GM12874 (cell line): ENCODE data around the gene BECN2.
A peak's percentile ranks its signal among the peaks of the same experiment; 100 is the strongest.

Source experiments
- TF ChIP-seq, protein P1 (sequence below): IDR thresholded peaks from 2 replicates; pipeline ENCODE4 v1.5.1; 2011; ENCODE audit warnings: low read depth, mild to moderate bottlenecking, control low read depth, low read length, moderate library complexity; ENCODE audit not compliant: insufficient read depth

Gene BECN2

DNA sequence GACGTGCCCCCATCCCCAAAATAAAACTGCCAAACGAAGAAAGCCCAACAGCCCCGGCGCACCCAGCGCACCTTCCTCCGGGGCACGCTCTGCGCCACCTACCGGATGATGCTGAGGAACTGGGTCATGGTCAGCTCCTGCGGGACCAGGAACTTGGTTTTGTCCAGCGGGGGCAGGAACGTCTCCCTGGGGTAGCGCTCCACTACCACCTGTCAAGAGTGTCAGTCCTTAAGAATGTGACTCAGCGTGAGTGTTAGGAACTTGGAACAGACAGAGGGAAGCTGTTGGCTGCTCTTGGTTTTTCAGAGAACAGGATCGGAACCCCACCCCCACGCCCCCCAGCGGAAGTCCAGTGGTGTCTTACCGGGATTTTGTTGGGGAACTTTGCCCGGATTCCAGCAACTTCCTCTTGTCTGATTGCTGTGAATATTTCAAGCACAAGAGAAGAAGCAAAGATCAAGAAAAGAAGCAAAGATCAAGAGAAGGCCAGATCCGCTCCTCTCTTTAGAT lies 40.9 kb downstream of the BECN2 start:
- TF ChIP-seq, protein P1, sequence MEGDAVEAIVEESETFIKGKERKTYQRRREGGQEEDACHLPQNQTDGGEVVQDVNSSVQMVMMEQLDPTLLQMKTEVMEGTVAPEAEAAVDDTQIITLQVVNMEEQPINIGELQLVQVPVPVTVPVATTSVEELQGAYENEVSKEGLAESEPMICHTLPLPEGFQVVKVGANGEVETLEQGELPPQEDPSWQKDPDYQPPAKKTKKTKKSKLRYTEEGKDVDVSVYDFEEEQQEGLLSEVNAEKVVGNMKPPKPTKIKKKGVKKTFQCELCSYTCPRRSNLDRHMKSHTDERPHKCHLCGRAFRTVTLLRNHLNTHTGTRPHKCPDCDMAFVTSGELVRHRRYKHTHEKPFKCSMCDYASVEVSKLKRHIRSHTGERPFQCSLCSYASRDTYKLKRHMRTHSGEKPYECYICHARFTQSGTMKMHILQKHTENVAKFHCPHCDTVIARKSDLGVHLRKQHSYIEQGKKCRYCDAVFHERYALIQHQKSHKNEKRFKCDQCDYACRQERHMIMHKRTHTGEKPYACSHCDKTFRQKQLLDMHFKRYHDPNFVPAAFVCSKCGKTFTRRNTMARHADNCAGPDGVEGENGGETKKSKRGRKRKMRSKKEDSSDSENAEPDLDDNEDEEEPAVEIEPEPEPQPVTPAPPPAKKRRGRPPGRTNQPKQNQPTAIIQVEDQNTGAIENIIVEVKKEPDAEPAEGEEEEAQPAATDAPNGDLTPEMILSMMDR: peak; percentile 85

DNA sequence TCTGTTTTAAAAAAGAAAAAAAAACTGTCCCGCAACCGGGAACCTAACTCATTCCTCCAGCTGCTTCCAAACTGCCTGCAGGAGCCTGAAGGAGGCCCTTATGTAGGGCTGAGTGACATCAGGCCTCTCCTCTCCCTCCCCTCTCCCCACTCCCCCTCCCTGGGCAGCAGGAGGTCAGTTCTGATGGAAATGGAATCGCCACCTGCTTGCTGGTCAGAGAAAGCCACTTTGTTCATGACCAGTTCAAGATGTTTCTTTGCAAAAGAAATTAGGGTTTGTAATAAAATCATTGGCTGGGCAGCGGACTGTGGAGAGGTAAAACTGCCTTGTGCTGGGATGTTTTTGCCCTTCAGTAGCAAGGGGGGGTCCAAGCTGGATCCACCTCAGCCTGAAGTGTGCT lies 41.5 kb downstream of the BECN2 start, which contains the start of gene MAP1LC3C:
Gene MAP1LC3C (minus strand): TSS at position 73 of the 400 bp plus-strand sequence. CDS start 90 bp downstream, outside the sequence.
- TF ChIP-seq, protein P1: no peak

DNA sequence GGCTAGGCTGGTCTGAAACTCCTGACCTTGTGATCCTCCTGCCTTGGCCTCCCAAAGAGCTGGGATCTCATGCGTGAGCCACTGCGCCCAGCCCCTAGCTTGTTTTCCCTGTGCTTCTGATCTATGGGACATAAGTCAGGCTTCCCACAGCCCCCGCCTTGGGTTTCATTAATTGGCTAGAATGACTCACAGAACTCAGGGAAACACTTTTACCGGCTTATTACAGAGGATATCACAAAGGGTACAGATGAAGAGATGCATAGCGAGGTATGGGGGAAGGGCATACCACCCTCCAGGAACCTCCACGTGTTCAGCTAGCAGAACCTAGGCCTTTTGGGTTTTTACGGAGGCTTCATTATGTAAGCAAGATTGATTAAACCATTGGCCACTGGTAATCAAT lies 42.9 kb downstream of the BECN2 start:
- TF ChIP-seq, protein P1: no peak

DNA sequence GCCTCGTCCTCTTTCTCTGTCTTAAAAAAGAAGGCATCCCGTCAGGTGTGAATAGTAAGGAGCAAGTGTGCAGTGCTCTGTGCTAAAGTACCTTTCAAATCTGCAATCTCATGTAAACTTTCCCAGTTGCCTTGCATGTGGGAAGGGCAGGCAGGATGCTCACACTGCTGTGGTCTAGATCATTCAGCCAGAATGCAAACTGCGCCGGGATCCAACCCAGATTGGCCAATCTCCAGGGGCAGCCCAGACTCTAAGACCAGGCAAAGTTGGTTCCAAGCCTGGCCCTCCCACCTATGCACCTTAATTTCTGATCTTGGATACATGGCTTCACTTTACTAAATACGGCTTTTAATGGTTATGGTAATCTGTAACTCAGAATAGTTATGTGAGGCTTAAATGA lies 44.5 kb downstream of the BECN2 start:
- TF ChIP-seq, protein P1: no peak

DNA sequence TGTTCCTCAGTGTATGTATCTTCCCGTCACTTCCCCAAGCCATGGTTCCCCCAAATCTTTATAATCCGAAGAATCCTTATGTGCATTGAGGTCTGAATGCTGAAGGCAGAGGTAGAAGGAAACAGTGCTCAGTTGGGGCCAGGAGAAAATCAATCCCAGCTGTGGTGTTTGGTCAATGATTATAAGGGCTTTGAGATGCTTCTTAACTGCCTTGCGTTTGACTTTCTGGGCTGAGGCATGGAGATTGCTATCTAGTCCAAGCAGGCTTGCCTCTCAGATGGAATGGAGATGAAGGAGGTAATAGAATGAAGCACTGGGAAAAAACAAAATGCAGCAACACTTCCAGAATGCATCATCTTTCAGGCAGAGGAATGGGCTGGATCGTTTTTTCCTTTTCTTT lies 44.9 kb downstream of the BECN2 start:
- TF ChIP-seq, protein P1: no peak

DNA sequence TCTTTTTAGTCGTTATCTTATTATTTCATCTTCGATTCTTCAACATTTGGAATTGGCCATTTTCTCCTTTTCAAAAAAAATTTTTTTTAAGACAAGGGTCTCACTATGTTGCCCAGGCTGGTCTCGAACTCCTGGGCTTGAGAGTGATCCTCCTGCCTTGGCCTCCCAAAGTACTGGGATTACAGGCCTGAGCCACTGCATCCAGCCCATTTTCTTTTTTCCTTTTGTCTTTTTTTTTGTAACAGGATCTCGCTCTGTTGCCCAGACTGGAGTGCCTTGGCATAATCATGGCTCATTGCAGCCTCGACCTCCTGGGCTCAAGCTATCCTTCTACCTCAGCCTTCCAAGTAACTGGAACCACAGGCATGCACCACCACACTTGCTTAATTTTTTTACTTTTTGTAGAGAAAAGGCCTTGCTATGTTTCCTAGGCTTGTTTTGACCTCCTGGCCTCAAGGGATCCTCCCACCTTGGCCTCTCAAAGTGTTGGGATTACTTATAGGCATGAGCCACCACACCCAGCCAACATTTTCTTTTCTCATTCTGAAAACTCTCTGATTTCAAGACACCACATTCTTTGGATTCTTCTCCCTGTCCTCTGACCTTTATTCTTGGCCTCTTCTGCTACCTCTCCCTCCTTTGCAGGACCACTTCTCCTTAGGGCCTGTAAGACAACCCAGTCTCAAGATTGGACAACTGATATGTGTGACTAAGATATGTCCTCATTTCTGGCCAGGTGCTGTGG lies 47.4 kb downstream of the BECN2 start:
- TF ChIP-seq, protein P1: no peak

DNA sequence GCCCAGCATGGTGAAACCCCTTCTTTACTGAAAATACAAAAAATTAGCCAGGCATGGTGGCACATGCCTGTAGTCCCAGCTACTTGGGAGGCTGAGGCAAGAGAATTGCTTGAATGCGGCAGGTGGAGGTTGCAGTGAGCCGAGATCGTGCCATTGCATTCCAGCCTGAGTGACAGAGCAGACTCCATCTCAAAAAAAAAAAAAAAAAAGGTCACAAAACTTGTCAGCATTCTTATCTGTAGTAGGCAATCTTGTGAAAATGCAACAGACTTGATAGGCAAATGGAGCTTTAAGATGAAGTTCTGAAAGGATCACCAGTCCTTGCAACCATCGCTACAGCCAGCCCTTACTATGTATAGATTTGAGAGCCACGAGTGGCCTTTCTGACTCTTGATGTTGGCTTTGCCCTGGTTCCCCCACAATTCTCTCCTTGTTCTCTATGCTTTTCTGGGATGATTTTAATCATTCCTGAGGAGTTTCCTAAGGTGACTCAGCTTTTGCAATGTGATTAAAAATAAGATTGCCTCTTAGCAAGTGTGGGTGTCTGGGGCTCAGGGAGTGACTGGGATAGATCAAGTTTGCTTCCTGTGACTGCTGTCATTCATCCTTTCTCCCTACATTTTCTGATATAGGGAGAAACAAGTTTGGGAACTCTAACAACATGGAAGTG lies 48.4 kb downstream of the BECN2 start:
- TF ChIP-seq, protein P1: no peak
